CD4-positive, alpha-beta memory T cell (primary cell): ENCODE results near the gene ARL8B. TPM values are rescaled to one million over a fixed set of nuclear protein-coding genes. Genes with fewer than 3 reads are reported as not detected.
"Not testable (repeated sequence)": the region's sequence is repeated elsewhere in the genome, so short reads cannot be mapped to it uniquely, and the experiment has no call there.

Experiments
- CTCF ChIA-PET: fragments of 350-600 bp; sonication (Branson Sonifier 250); formaldehyde crosslinking; loops from one replicate; lab custom pipeline; 2021; ENCODE audit warnings: inconsistent platforms; ENCODE audit not compliant: partially characterized antibody; lab: Charles Lee
- POLR2A ChIA-PET: fragments of 350-600 bp; sonication (Branson Sonifier 250); formaldehyde crosslinking; loops from one replicate; lab custom pipeline; 2021; ENCODE audit not compliant: partially characterized antibody; lab: Charles Lee
- DNase-seq, 5 donors: peaks; one replicate each; pipeline versions ENCODE4 v3.0.0 to v3.0.0-alpha.2; 2020 to 2022; ENCODE audit warnings: mixed read lengths in 1 of 5
- H3K27ac ChIP-seq: one replicate; pipeline ENCODE4 v1.7.0; 2013; ENCODE audit warnings: low read depth, low read length
- H3K27me3 ChIP-seq: 2 replicates; pipeline ENCODE4 v1.7.0; 2013; ENCODE audit warnings: mild to moderate bottlenecking, low read length, moderate library complexity; ENCODE audit not compliant: insufficient read depth
- H3K36me3 ChIP-seq: 2 replicates; pipeline ENCODE4 v1.7.0; 2013; ENCODE audit warnings: mild to moderate bottlenecking, low read length, moderate library complexity; ENCODE audit not compliant: insufficient read depth
- H3K4me1 ChIP-seq: 2 replicates; pipeline ENCODE4 v1.7.0; 2013; ENCODE audit warnings: mild to moderate bottlenecking, low read length, moderate library complexity; ENCODE audit not compliant: insufficient read depth
- H3K4me3 ChIP-seq, 2 donors: one replicate each; pipeline ENCODE4 v1.7.0; 2013; ENCODE audit warnings: low read length in 2 of 2, mild to moderate bottlenecking in 1 of 2
- H3K9me3 ChIP-seq, 2 donors: one replicate each; pipeline ENCODE4 v1.7.0; 2013; ENCODE audit warnings: low read length in 2 of 2, control low read depth in 1 of 2; ENCODE audit not compliant: control insufficient read depth in 1 of 2
- H3K27ac Mint-ChIP-seq, 7 donors: one replicate each; pipeline ENCODE4 v1.8.0; 2020 to 2021; ENCODE audit warnings: mixed read lengths in 7 of 7, mild to moderate bottlenecking in 6 of 7, inconsistent platforms in 3 of 7, moderate library complexity in 3 of 7
- H3K27me3 Mint-ChIP-seq, 2 donors: one replicate each; pipeline ENCODE4 v1.8.0; 2020 to 2021; ENCODE audit warnings: mixed read lengths in 2 of 2
- H3K36me3 Mint-ChIP-seq, 2 donors: one replicate each; pipeline ENCODE4 v1.8.0; 2020 to 2021; ENCODE audit warnings: mixed read lengths in 2 of 2, inconsistent platforms in 1 of 2, mild to moderate bottlenecking in 1 of 2
- H3K4me1 Mint-ChIP-seq, 4 donors: one replicate each; pipeline ENCODE4 v1.8.0; 2020 to 2021; ENCODE audit warnings: mixed read lengths in 4 of 4, mild to moderate bottlenecking in 1 of 4
- H3K4me3 Mint-ChIP-seq, 8 donors: one replicate each; pipeline ENCODE4 v1.8.0; 2020 to 2021; ENCODE audit warnings: mixed read lengths in 8 of 8, mild to moderate bottlenecking in 7 of 8, moderate library complexity in 6 of 8, inconsistent platforms in 3 of 8
- H3K9me3 Mint-ChIP-seq, 8 donors: one replicate each; pipeline ENCODE4 v1.8.0; 2020 to 2021; ENCODE audit warnings: mixed read lengths in 8 of 8, mild to moderate bottlenecking in 5 of 8, inconsistent platforms in 3 of 8, moderate library complexity in 1 of 8
- intact Hi-C: fragments of 100-400 bp; cut with micrococcal nuclease; formaldehyde crosslinking; loops from one replicate; pipeline ENCODE4 v1.15.1; 2023
- polyA plus RNA-seq, 2 donors: library from polyadenylated mRNA; unstranded; fragments of 300-500 nt; fragmentation: Illumina TruSeq; gene quantifications; one replicate each; pipeline ENCODE4 v1.2.3, GENCODE V29; 2021
- total RNA-seq, 2 experiments: library from RNA; stranded (reverse); gene quantifications; one replicate each; pipeline ENCODE4 v1.2.3, GENCODE V29; 2021

ARL8B gene
- total and polyA plus RNA-seq, 4 experiments from 2014 or later, result 46.1 to 60.9 (median 58.0) TPM

GRCh38 chr3:5168110-5168509 lies 46.0 kb downstream of the ARL8B start:
- Mint-ChIP-seq H3K4me3 (no peak overlapping the region), H3K27me3 (no peaks in the 10 kb centered on the region), H3K36me3 (peaks cover 7 to 18% of the 10 kb centered on the region in 2 donors), H3K4me1 (peaks cover 31 to 58% (median 49%) of the 10 kb centered on the region in 4 donors), H3K27ac (peak overlapping the region in 4 of 7 donors; percentile 7 to 77 (median 60)), H3K9me3 (no peaks in the 10 kb centered on the region)
- DNase-seq, result no peak
- Histone ChIP-seq H3K4me1 (peaks cover 4% of the 10 kb centered on the region), H3K27me3 (no peaks in the 10 kb centered on the region), H3K4me3 (no peak overlapping the region), H3K36me3 (peaks cover 5% of the 10 kb centered on the region), H3K27ac (no peak overlapping the region), H3K9me3 (no peaks in the 10 kb centered on the region)
- intact Hi-C loops, result no loop called here
- ChIA-PET CTCF (interaction anchor here (1.2 kb wide), 1 partner anchor 14 kb away, joined by 4 read pairs; no protein-coding TSS in a partner anchor), POLR2A (interaction anchor here (1.2 to 1.7 kb wide), 3 partner anchors 14 to 26 kb away, joined by 4 to 6 read pairs (median 6); no protein-coding TSS in a partner anchor)

DNA sequence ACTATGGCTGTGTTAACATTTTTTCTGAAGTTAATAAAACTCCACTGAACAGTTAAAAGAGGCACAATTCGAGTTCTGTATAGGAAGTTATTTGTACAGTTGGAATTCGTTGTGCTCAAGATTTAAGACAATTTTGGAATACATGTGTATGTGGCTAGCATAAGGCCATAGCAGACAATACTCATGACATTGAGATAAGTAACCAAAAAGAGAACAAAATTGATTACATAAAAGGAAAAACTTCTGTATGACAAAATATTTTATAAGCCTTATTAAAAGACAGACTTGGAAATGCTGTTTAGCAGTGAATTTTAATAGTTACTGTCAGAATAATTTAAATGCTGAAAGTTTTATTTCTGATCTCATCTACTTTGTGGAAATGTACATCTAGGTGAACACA lies 47.7 kb downstream of the ARL8B start:
- CTCF ChIA-PET, result no interaction called here
- Histone ChIP-seq H3K9me3 (no peaks in the 10 kb centered on the region), H3K27me3 (no peaks in the 10 kb centered on the region), H3K36me3 (peaks cover 11% of the 10 kb centered on the region), H3K4me1 (no peaks in the 10 kb centered on the region), H3K4me3 (no peak overlapping the region), H3K27ac (no peak overlapping the region)
- H3K27ac Mint-ChIP-seq, result peak overlapping the region in 3 of 7 donors; percentile 1 to 76 (median 22)
- intact Hi-C loops, result no loop called here
- H3K27me3 Mint-ChIP-seq, result no peaks in the 10 kb centered on the region
- no peaks in the 10 kb centered on the region for H3K9me3 Mint-ChIP-seq
- peaks cover 14 to 33% of the 10 kb centered on the region in 2 donors for H3K36me3 Mint-ChIP-seq
- peaks cover 25 to 43% (median 36%) of the 10 kb centered on the region in 4 donors for H3K4me1 Mint-ChIP-seq
- no peak overlapping the region for H3K4me3 Mint-ChIP-seq
- DNase-seq, result no peak
- POLR2A ChIA-PET, result no interaction called here

DNA sequence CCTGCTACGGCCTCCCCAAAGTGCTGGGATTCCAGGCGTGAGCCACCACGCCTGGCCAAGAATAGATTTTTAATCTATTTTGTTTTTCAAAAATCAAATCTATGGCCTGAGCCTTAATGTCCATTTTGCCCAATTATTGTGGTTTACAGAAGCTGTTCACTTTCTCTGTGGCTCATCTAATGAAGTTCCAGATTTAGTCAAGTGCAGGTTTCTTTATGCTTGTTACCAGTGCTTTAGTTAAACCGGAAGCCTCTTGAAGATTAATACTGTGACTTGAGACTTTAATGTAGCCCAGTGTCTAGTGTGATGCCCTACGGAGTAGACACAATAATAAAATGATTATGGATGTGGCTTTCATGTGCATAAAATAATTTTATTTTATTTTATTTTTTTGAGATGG lies 48.9 kb downstream of the ARL8B start:
- Mint-ChIP-seq H3K4me3 (no peak overlapping the region), H3K36me3 (peaks cover 17 to 45% of the 10 kb centered on the region in 2 donors), H3K9me3 (no peaks in the 10 kb centered on the region), H3K27ac (no peak overlapping the region), H3K4me1 (peaks cover 18 to 32% (median 27%) of the 10 kb centered on the region in 4 donors), H3K27me3 (no peaks in the 10 kb centered on the region)
- Histone ChIP-seq H3K9me3 (no peaks in the 10 kb centered on the region), H3K4me3 (no peak overlapping the region), H3K4me1 (no peaks in the 10 kb centered on the region), H3K27me3 (no peaks in the 10 kb centered on the region), H3K36me3 (peaks cover 21% of the 10 kb centered on the region), H3K27ac (no peak overlapping the region)
- ChIA-PET POLR2A (no interaction called here), CTCF (no interaction called here)
- DNase-seq, result no peak
- intact Hi-C loops, result no loop called here

DNA sequence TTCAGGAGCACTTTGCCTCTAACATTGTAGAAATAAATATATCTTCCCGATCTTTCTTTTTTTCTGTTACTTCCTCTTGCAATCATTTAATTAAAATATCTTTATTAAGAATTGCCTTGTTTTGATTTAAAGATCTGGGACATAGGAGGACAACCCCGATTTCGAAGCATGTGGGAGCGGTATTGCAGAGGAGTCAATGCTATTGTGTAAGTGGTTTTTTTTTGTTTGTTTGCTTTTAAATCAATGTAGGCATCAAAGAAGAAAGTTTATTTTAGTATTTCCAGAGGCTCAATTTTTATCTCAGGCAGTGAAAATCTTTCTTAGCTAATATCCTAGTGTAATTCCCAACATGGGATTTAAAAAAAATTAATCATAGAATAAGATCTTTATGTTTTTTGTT lies 49.9 kb downstream of the ARL8B start:
- Histone ChIP-seq H3K27ac (no peak overlapping the region), H3K4me3 (no peak overlapping the region), H3K27me3 (no peaks in the 10 kb centered on the region), H3K9me3 (no peaks in the 10 kb centered on the region), H3K4me1 (no peaks in the 10 kb centered on the region), H3K36me3 (peaks cover 29% of the 10 kb centered on the region)
- CTCF ChIA-PET, result interaction anchor here (0.7 kb wide), 1 partner anchor 29 kb away, joined by 3 read pairs; no protein-coding TSS in a partner anchor
- Mint-ChIP-seq H3K9me3 (no peaks in the 10 kb centered on the region), H3K27ac (no peak overlapping the region), H3K4me1 (peaks cover 12 to 25% (median 22%) of the 10 kb centered on the region in 4 donors), H3K36me3 (peaks cover 17 to 50% of the 10 kb centered on the region in 2 donors), H3K27me3 (no peaks in the 10 kb centered on the region), H3K4me3 (no peak overlapping the region)
- POLR2A ChIA-PET, result no interaction called here
- intact Hi-C loops, result no loop called here
- DNase-seq, result no peak

DNA sequence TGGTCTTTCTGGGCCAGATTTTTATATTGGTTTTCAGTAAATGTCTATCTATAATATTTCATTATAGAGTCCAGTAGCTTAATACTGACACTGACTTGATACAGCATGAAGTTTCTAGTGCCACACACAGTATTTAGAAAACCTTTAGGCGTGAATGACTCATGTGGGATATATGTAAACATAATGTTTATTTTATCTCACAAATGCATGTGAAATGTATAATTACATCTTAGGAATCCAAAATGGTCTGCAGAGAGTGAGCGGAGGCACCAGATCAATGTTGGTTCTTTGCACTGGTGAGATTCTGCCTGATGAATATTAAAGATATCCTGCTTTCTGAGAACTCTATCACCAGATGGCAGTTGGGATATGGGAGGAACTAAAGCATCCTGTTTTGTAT lies 56.9 kb downstream of the ARL8B start:
- H3K27me3 ChIP-seq, H3K4me3 ChIP-seq, H3K9me3 ChIP-seq, H3K9me3 Mint-ChIP-seq, DNase-seq, CTCF ChIA-PET, H3K27ac ChIP-seq, intact Hi-C loops, H3K27me3 Mint-ChIP-seq, H3K4me3 Mint-ChIP-seq: not testable (repeated sequence)
- POLR2A ChIA-PET, result interaction anchor here (1.3 kb wide), 1 partner anchor 18 kb away, joined by 6 read pairs; no protein-coding TSS in a partner anchor
- H3K4me1 Mint-ChIP-seq, result peaks cover 13 to 19% (median 15%) of the 10 kb centered on the region in 4 donors
- Histone ChIP-seq H3K4me1 (peaks cover 15% of the 10 kb centered on the region), H3K36me3 (peaks cover 46% of the 10 kb centered on the region)
- peak overlapping the region in 1 of 7 donors; percentile 51 for H3K27ac Mint-ChIP-seq
- peaks cover 31 to 57% of the 10 kb centered on the region in 2 donors for H3K36me3 Mint-ChIP-seq

DNA sequence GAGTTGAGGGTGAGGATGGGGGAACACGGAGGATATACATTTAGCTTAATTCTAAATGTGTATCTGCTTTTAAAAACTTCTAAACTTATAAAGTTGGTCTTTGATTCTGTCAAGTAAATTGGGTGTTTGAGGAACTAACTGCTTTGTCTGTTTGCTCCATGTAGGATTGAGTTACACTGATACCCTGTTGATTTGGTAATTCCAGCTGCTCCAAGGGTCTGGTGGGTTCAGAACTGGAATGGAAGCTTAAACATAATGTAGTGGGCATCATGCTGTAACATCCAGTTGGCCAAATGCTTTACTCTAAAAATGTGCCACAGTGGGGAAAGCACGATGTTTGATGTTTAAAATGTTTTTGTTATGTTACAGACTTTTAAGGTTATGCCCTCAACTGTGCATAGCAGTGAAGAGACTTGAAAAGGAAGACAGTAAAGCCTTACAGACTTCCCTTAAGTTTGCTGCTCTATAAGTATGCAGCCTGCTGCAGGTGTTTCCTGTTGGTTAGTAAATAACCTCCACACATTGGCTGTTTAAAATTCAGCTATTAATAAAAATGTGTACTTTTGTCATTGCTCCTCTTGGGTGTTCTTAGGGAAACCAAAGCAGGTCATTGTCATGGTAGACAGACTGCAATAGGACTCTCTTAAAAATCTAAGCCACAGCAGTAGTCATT lies 59.5 kb downstream of the ARL8B start:
- peak overlapping the region in 2 of 8 donors; percentile 8 to 33 for H3K4me3 Mint-ChIP-seq

GRCh38 chr3:5183714-5184113 lies 61.6 kb downstream of the ARL8B start:
- H3K4me3 ChIP-seq, H3K4me3 Mint-ChIP-seq, H3K27me3 Mint-ChIP-seq, H3K27ac Mint-ChIP-seq, DNase-seq, H3K27ac ChIP-seq, CTCF ChIA-PET, H3K9me3 ChIP-seq, H3K27me3 ChIP-seq, H3K9me3 Mint-ChIP-seq: not testable (repeated sequence)
- H3K4me1 Mint-ChIP-seq, result peaks cover 22 to 33% (median 27%) of the 10 kb centered on the region in 4 donors
- POLR2A ChIA-PET, result interaction anchor here (0.8 to 1.0 kb wide), 2 partner anchors 11 to 14 kb away, joined by 3 to 6 read pairs; no protein-coding TSS in a partner anchor
- intact Hi-C loops, result loop anchor here (10.0 kb wide), 1 partner anchor 349 kb away; no protein-coding TSS in a partner anchor
- Histone ChIP-seq H3K36me3 (peaks cover 15% of the 10 kb centered on the region), H3K4me1 (peaks cover 15% of the 10 kb centered on the region)
- H3K36me3 Mint-ChIP-seq, result peaks cover 12 to 26% of the 10 kb centered on the region in 2 donors

More for the DNA sequence above, 59.5 kb downstream of the ARL8B start:
- intact Hi-C loops, result loop anchor here (10.0 kb wide), 1 partner anchor 347 kb away; no protein-coding TSS in a partner anchor
- CTCF ChIA-PET, result interaction anchor here (0.6 to 1.8 kb wide), 6 partner anchors 12 to 59 kb away, joined by 3 to 8 read pairs (median 4); partner anchors contain the start of gene ARL8B
- Histone ChIP-seq H3K27ac (no peak overlapping the region), H3K9me3 (no peaks in the 10 kb centered on the region), H3K27me3 (no peaks in the 10 kb centered on the region), H3K4me3 (no peak overlapping the region), H3K4me1 (peaks cover 15% of the 10 kb centered on the region), H3K36me3 (peaks cover 31% of the 10 kb centered on the region)
- peaks cover 20 to 27% (median 22%) of the 10 kb centered on the region in 4 donors for H3K4me1 Mint-ChIP-seq
- no peaks in the 10 kb centered on the region for H3K27me3 Mint-ChIP-seq
- POLR2A ChIA-PET, result interaction anchor here (1.2 to 2.6 kb wide), 5 partner anchors 10 to 688 kb away, joined by 3 to 11 read pairs (median 7); partner anchors contain the start of gene ITPR1
- H3K27ac Mint-ChIP-seq, result peak overlapping the region in 5 of 7 donors; percentile 24 to 86 (median 63)
- H3K9me3 Mint-ChIP-seq, result no peaks in the 10 kb centered on the region
- H3K36me3 Mint-ChIP-seq, result peaks cover 23 to 38% of the 10 kb centered on the region in 2 donors
- DNase-seq, result peak in 2 of 5 donors; percentile 26 to 33
